Keratinocyte (primary cell): ENCODE results near the gene PCF11. TPM values are rescaled to one million over a fixed set of nuclear protein-coding genes. Genes with fewer than 3 reads are reported as not detected.
"Not testable (repeated sequence)": the region's sequence is repeated elsewhere in the genome, so short reads cannot be mapped to it uniquely, and the experiment has no call there.

Source experiments
- DNase-seq: peaks from one replicate; pipeline ENCODE4 v3.0.0-alpha.2; 2011; ENCODE audit warnings: low read depth, missing footprints, low spot score
- FAIRE-seq: peaks from 2 replicates; lab custom pipeline; 2011; peaks lifted over from hg19 to GRCh38; lab: Jason Lieb, UNC
- H2AFZ ChIP-seq: 2 replicates; pipeline ENCODE4 v1.6.0; 2012; ENCODE audit warnings: low read length, control low read depth, inconsistent platforms; ENCODE audit not compliant: control insufficient read depth
- H3K27ac ChIP-seq: 2 replicates; pipeline ENCODE4 v1.5.1; 2011; ENCODE audit warnings: low read length; ENCODE audit not compliant: control insufficient read depth, insufficient read depth
- H3K27me3 ChIP-seq: 3 replicates; pipeline ENCODE4 v1.6.0; 2011; ENCODE audit warnings: low read length; ENCODE audit not compliant: control insufficient read depth, insufficient read depth; ENCODE audit errors: extremely low read depth
- H3K36me3 ChIP-seq, 2 experiments: 2 replicates in 1 of 2; 3 replicates in 1 of 2; pipeline ENCODE4 v1.5.1; 2011; ENCODE audit warnings: low read length in 2 of 2, mild to moderate bottlenecking in 1 of 2; ENCODE audit not compliant: control insufficient read depth in 2 of 2, insufficient read depth in 2 of 2; ENCODE audit errors: extremely low read depth in 1 of 2
- H3K4me1 ChIP-seq: 3 replicates; pipeline ENCODE4 v1.5.1; 2011; ENCODE audit warnings: low read length; ENCODE audit not compliant: control insufficient read depth, insufficient read depth; ENCODE audit errors: extremely low read depth
- H3K4me2 ChIP-seq: 3 replicates; pipeline ENCODE4 v1.6.0; 2011; ENCODE audit warnings: low read depth, low read length; ENCODE audit not compliant: control insufficient read depth, insufficient read depth; ENCODE audit errors: extremely low read depth
- H3K4me3 ChIP-seq, 3 experiments: fragments of 200-600 bp in 1 of 3; sonication (generic) in 1 of 3; 2 replicates in 2 of 3; 3 replicates in 1 of 3; pipeline ENCODE4 v1.5.1; 2011 to 2016; ENCODE audit warnings: low read length in 3 of 3, mild to moderate bottlenecking in 3 of 3, control low read depth in 2 of 3, inconsistent platforms in 1 of 3, low read depth in 1 of 3, mixed read lengths in 1 of 3, mixed run types in 1 of 3, moderate library complexity in 1 of 3; ENCODE audit not compliant: control insufficient read depth in 2 of 3, insufficient read depth in 2 of 3; ENCODE audit errors: extremely low read depth in 1 of 3
- H3K79me2 ChIP-seq: 2 replicates; pipeline ENCODE4 v1.6.0; 2012; ENCODE audit warnings: low read length; ENCODE audit not compliant: control insufficient read depth, insufficient read depth
- H3K9ac ChIP-seq: 3 replicates; pipeline ENCODE4 v1.6.0; 2011; ENCODE audit warnings: low read length; ENCODE audit not compliant: control insufficient read depth, insufficient read depth; ENCODE audit errors: extremely low read depth
- H3K9me1 ChIP-seq: 3 replicates; pipeline ENCODE4 v1.6.0; 2011; ENCODE audit warnings: low read length; ENCODE audit not compliant: control insufficient read depth, insufficient read depth; ENCODE audit errors: extremely low read depth
- H3K9me3 ChIP-seq: 2 replicates; pipeline ENCODE4 v1.5.1; 2012; ENCODE audit warnings: low read depth, low read length; ENCODE audit not compliant: control insufficient read depth
- H4K20me1 ChIP-seq: 3 replicates; pipeline ENCODE4 v1.6.0; 2011; ENCODE audit warnings: low read length; ENCODE audit not compliant: control insufficient read depth, insufficient read depth; ENCODE audit errors: extremely low read depth
- CTCF ChIP-seq, 3 experiments: IDR thresholded peaks in 1 of 3; conservative IDR thresholded peaks in 1 of 3; optimal IDR thresholded peaks in 1 of 3; 2 replicates in 2 of 3; 3 replicates in 1 of 3; pipeline versions ENCODE3 to v1.5.1; 2011; ENCODE audit warnings: low read length in 3 of 3, mild to moderate bottlenecking in 3 of 3, moderate library complexity in 2 of 3, control low read depth in 1 of 3, inconsistent platforms in 1 of 3; ENCODE audit not compliant: insufficient read depth in 2 of 3; ENCODE audit errors: extremely low read depth in 1 of 3
- EZH2 ChIP-seq: IDR thresholded peaks from one replicate; pipeline ENCODE4 v1.6.1; 2012; ENCODE audit warnings: inconsistent platforms, mild to moderate bottlenecking, low read length, moderate library complexity
- dilution Hi-C: fragments of 300-500 bp; cut with MboI; formaldehyde crosslinking; loops from one replicate; pipeline ENCODE4 v1.7.0; 2020; ENCODE audit warnings: low sequenced_read_pairs; ENCODE audit not compliant: extremely low pct_ligation_motif_present
- polyA plus RNA-seq, 5 experiments: library from polyadenylated mRNA; depleted of rRNA in 3 of 5; stranded (reverse) in 3 of 5; stranded (forward) in 1 of 5; unstranded in 1 of 5; fragments of >200 nt; gene quantifications; 1 replicate in 1 of 5; 2 replicates in 3 of 5; 3 replicates in 1 of 5; pipeline versions ENCODE4 v1.2.1 to v1.2.3, GENCODE V29; 2011 to 2012; ENCODE audit warnings: missing spikeins in 2 of 5, low read depth in 1 of 5, low replicate concordance in 1 of 5

PCF11 gene
- polyA plus RNA-seq, 1 donor (not counting 4 experiments of a cell fraction or from before 2014, with no cell fraction given) = 32.8 TPM

- Histone ChIP-seq H3K27me3 (no peaks in the 10 kb centered on the region), H3K27ac (no peak overlapping the region), H3K9me3 (no peaks in the 10 kb centered on the region), H3K4me2 (no peak overlapping the region), H3K9me1 (no peaks in the 10 kb centered on the region), H4K20me1 (no peaks in the 10 kb centered on the region), H3K4me3 (no peak overlapping the region), H3K4me1 (no peaks in the 10 kb centered on the region), H3K79me2 (no peaks in the 10 kb centered on the region), H3K36me3 (no peaks in the 10 kb centered on the region), H2AFZ (no peak overlapping the region), H3K9ac (no peak overlapping the region)
- DNase-seq (no peak), FAIRE-seq (no peak)
- dilution Hi-C loops = no loop called here
- TF ChIP-seq EZH2 = no peak
- TF ChIP-seq CTCF (optimal IDR thresholded peaks at IDR 0.05 in 1 of 3, IDR thresholded peaks at IDR 0.05 in 1 of 3, conservative IDR thresholded peaks at IDR 0.05 in 1 of 3; ENCODE audit: extremely low read depth in 1 of 3, insufficient read depth in 2 of 3, low read length in 3 of 3) = no peak
Measured at GRCh38 chr11:83206221-83206620, 49.3 kb downstream of the PCF11 start.

DNA sequence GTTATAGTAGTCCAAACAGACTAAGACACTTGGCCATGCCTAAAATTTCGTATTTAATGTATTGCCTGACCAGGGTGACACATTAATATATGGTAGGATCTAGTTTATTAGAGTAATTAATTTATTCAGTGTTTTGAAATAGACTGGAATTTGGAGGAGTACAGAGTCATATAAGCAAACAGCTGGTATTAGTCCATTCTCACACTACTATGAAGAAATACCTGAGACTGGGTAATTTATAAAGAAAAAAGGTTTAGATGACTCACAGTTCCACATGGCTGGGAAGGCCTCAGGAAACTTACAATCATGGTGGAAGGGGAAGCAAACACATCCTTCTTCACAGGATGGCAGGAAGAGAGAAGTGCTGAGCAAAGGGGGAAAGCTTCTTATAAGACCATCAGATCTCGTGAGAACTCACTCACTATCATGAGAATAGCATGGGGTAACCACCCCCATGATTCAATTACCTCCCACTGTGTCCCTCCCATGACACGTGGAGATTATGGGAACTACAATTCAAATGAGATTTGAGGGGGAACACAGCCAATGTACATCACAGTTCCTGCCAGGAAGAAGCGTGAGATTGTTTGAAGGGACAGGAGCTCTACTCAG is 49.9 kb downstream of the PCF11 start:
- H3K27me3 ChIP-seq, H3K9me3 ChIP-seq, H3K36me3 ChIP-seq, H3K27ac ChIP-seq, H4K20me1 ChIP-seq, H3K4me2 ChIP-seq, FAIRE-seq, H2AFZ ChIP-seq, H3K4me3 ChIP-seq, H3K9ac ChIP-seq, DNase-seq, H3K79me2 ChIP-seq, H3K9me1 ChIP-seq, dilution Hi-C loops, H3K4me1 ChIP-seq: not testable (repeated sequence)

GRCh38 chr11:83219095-83219494 is 62.2 kb downstream of the PCF11 start:
- TF ChIP-seq CTCF (optimal IDR thresholded peaks at IDR 0.05 in 1 of 3, IDR thresholded peaks at IDR 0.05 in 1 of 3, conservative IDR thresholded peaks at IDR 0.05 in 1 of 3; ENCODE audit: extremely low read depth in 1 of 3, insufficient read depth in 2 of 3, low read length in 3 of 3) (peak in 1 of 3 experiments; percentile 15), EZH2 (no peak)
- Histone ChIP-seq H3K9me3 (no peaks in the 10 kb centered on the region), H3K9me1 (no peaks in the 10 kb centered on the region), H4K20me1 (no peaks in the 10 kb centered on the region), H3K9ac (no peak overlapping the region), H3K27ac (no peak overlapping the region), H2AFZ (no peak overlapping the region), H3K36me3 (no peaks in the 10 kb centered on the region), H3K4me1 (no peaks in the 10 kb centered on the region), H3K4me3 (no peak overlapping the region), H3K27me3 (no peaks in the 10 kb centered on the region), H3K4me2 (no peak overlapping the region), H3K79me2 (no peaks in the 10 kb centered on the region)
- dilution Hi-C loops = no loop called here
- DNase-seq = no peak
- no peak for FAIRE-seq
